ENCODE measurements around the gene TMEM200A. TPM values are rescaled to one million over a fixed set of nuclear protein-coding genes. Genes with fewer than 3 reads are reported as not detected.
A peak's percentile ranks its signal among the peaks of the same experiment; 100 is the strongest.

Gene TMEM200A
- total RNA-seq (1 to 10 TPM in 2 of 9 donors, under 1 TPM in 2, not detected in 5; 0.18 to 1.9 (median 0.74) TPM), polyA plus RNA-seq (under 1 TPM in 1 of 2 donors, not detected in 1; 0.15 TPM)
- long read RNA-seq, donor 1 = 0 reads
- long read RNA-seq, donor 2 = 0 reads
- long read RNA-seq, donor 3 = 0 reads

GRCh38 chr6:130365166-130366106 is at the start of gene TMEM200A:
Gene TMEM200A (plus strand): TSS chr6:130366017. CDS start chr6:130440423, 74,406 bp downstream.
- DNase-seq (peak; percentile 19 to 68 (median 28)), ATAC-seq (peak in 2 of 4 donors; percentile 39 to 47)
- Histone ChIP-seq H3K4me3 (peak within 1 kb of the TSS; percentile 27 to 67 (median 50)), H3K4me1 (peaks cover 0 to 19% (median 7%) of the 10 kb centered on the region in 12 donors), H3K27me3 (peaks cover 5 to 73% (median 38%) of the 10 kb centered on the region in 9 donors), H3K9me3 (no peaks in the 10 kb centered on the region), H3K27ac (peak within 1 kb of the TSS in 1 of 12 donors; percentile 19), H3K36me3 (no peaks in the 10 kb centered on the region)
- no peak for TF ChIP-seq POLR2A (IDR thresholded peaks at IDR 0.05)
- TF ChIP-seq CTCF (IDR thresholded peaks at IDR 0.05) = peak in 10 of 12 donors; percentile 24 to 62 (median 40)
- intact Hi-C loops (cut with DNase I) = loop anchor here in 2 of 10 donors (5.0 to 10.0 kb wide), 2 partner anchors 309 to 332 kb away; no protein-coding TSS in a partner anchor
- WGBS, 4 donors = 1 to 2% (median 2%) methylated on average over 56 to 84 of the region's 84 CpGs

- WGBS, 4 donors = 57 to 68% (median 61%) methylated on average over 2 of the region's 2 CpGs
Observed at GRCh38 chr6:130320908-130321307, 44.9 kb upstream of the TMEM200A start.

GRCh38 chr6:130322673-130323268 is 43.0 kb upstream of the TMEM200A start:
- H3K27me3 ChIP-seq = peaks cover 0 to 2% (median 0%) of the 10 kb centered on the region in 9 donors
- no peaks in the 10 kb centered on the region for H3K9me3 ChIP-seq
- TF ChIP-seq CTCF (IDR thresholded peaks at IDR 0.05) (peak; percentile 71 to 91 (median 82)), POLR2A (IDR thresholded peaks at IDR 0.05) (no peak)
- no peak overlapping the region for H3K27ac ChIP-seq
- DNase-seq (peak in 1 of 5 donors; percentile 13), ATAC-seq (no peak)
- intact Hi-C loops (cut with DNase I) = loop anchor here in 9 of 10 donors (1.0 to 10.0 kb wide), 7 partner anchors 372 to 552 kb away; no protein-coding TSS in a partner anchor
- no peaks in the 10 kb centered on the region for H3K36me3 ChIP-seq
- no peaks in the 10 kb centered on the region for H3K4me1 ChIP-seq
- no peak overlapping the region for H3K4me3 ChIP-seq
- 4 to 8% (median 7%) methylated on average over 3 of the region's 3 CpGs for WGBS, 4 donors

More at GRCh38 chr6:130320908-130321307, 44.9 kb upstream of the TMEM200A start:
- Histone ChIP-seq H3K27me3 (peaks cover 0 to 1% (median 0%) of the 10 kb centered on the region in 9 donors), H3K27ac (no peak overlapping the region), H3K9me3 (no peaks in the 10 kb centered on the region), H3K4me1 (no peaks in the 10 kb centered on the region), H3K4me3 (no peak overlapping the region), H3K36me3 (no peaks in the 10 kb centered on the region)
- no peak for DNase-seq
- intact Hi-C loops (cut with DNase I) = loop anchor here in 9 of 10 donors (5.0 to 10.0 kb wide), 5 partner anchors 374 to 554 kb away; no protein-coding TSS in a partner anchor
- no peak for TF ChIP-seq CTCF (IDR thresholded peaks at IDR 0.05)
- TF ChIP-seq POLR2A (IDR thresholded peaks at IDR 0.05) = no peak
- no peak for ATAC-seq
